ENCODE data around the gene CD4.

CD4 gene

GRCh38 chr12:6752921-6753771, 36.2 kb upstream of the CD4 start, which contains the start of gene MLF2 (continued):
- TF ChIP-seq ZSCAN5A (tag by site-specific recombination; IDR thresholded peaks at IDR 0.05) (peak; percentile 66; the same call in 1 of the 2 replicates), ZNF394 (tag by site-specific recombination; IDR thresholded peaks at IDR 0.05; ENCODE audit: borderline replicate concordance) (peak; percentile 89; the same call in 1 of the 2 replicates), ZXDB (tag by site-specific recombination; IDR thresholded peaks at IDR 0.05) (peak; percentile 100), RBAK (tag by site-specific recombination; IDR thresholded peaks at IDR 0.05) (no peak), ZSCAN30 (tag by site-specific recombination; IDR thresholded peaks at IDR 0.05) (peak; percentile 26; the same call in 1 of the 2 replicates), ZNF629 (tag by site-specific recombination; IDR thresholded peaks at IDR 0.05) (peak; percentile 87), ZNF791 (tag by site-specific recombination; IDR thresholded peaks at IDR 0.05) (no peak), BCL11B (tag by site-specific recombination; IDR thresholded peaks at IDR 0.05; ENCODE audit: low read depth) (peak; percentile 72; the same call in 1 of the 2 replicates), ZNF707 (tag by site-specific recombination; IDR thresholded peaks at IDR 0.05) (no peak), ZNF530 (tag by site-specific recombination; IDR thresholded peaks at IDR 0.05; ENCODE audit: low read depth) (no peak), KLF8 (tag by site-specific recombination; IDR thresholded peaks at IDR 0.05) (peak; percentile 94), ZNF596 (tag by site-specific recombination; IDR thresholded peaks at IDR 0.05) (0 out of 2 replicates have a peak, but pooled peaks have one; percentile 21), YY1 (tag by site-specific recombination; IDR thresholded peaks at IDR 0.05) (peak; percentile 51; the same call in 1 of the 2 replicates), ZNF548 (tag by site-specific recombination; IDR thresholded peaks at IDR 0.05) (no peak), ZNF664 (tag by site-specific recombination; IDR thresholded peaks at IDR 0.05) (0 out of 2 replicates have a peak, but pooled peaks have one; percentile 2), ZFP41 (tag by site-specific recombination; IDR thresholded peaks at IDR 0.05; ENCODE audit: borderline replicate concordance) (no peak), YY2 (tag by site-specific recombination; IDR thresholded peaks at IDR 0.05) (no peak), ZNF416 (tag by site-specific recombination; IDR thresholded peaks at IDR 0.05) (no peak), ZNF501 (tag by site-specific recombination; IDR thresholded peaks at IDR 0.05) (peak; percentile 91), REPIN1 (tag by site-specific recombination; IDR thresholded peaks at IDR 0.05; ENCODE audit: low read depth) (no peak), ZNF10 (tag by site-specific recombination; IDR thresholded peaks at IDR 0.05) (peak; percentile 6; the same call in 1 of the 2 replicates), TSHZ1 (tag by site-specific recombination; IDR thresholded peaks at IDR 0.05; ENCODE audit: borderline replicate concordance) (0 out of 2 replicates have a peak, but pooled peaks have one; percentile 21), ZNF37A (tag by site-specific recombination; IDR thresholded peaks at IDR 0.05) (no peak), ZNF350 (tag by site-specific recombination; IDR thresholded peaks at IDR 0.05) (no peak), ZNF529 (tag by site-specific recombination; IDR thresholded peaks at IDR 0.05; ENCODE audit: insufficient replicate concordance) (no peak), ZNF280D (tag by site-specific recombination; IDR thresholded peaks at IDR 0.05) (no peak), KLF9 (tag by site-specific recombination; IDR thresholded peaks at IDR 0.05; ENCODE audit: low read depth) (peak; percentile 96), ZNF114 (tag by site-specific recombination; IDR thresholded peaks at IDR 0.05) (no peak), AEBP2 (tag by site-specific recombination; IDR thresholded peaks at IDR 0.05; ENCODE audit: borderline replicate concordance) (no peak)
